HUES64 (cell line): ENCODE measurements around the gene MYO18A.

ENCODE experiments used
- H3K27ac ChIP-seq: 2 replicates; pipeline ENCODE4 v1.7.0; 2013; ENCODE audit warnings: low read depth, low read length, inconsistent platforms
- H3K27me3 ChIP-seq: 2 replicates; pipeline ENCODE4 v1.6.1; 2013; ENCODE audit warnings: mild to moderate bottlenecking, low read length; ENCODE audit not compliant: insufficient read depth
- H3K36me3 ChIP-seq: 2 replicates; pipeline ENCODE4 v1.6.1; 2013; ENCODE audit warnings: mild to moderate bottlenecking, low read length; ENCODE audit not compliant: insufficient read depth
- H3K4me1 ChIP-seq: 2 replicates; pipeline ENCODE4 v1.6.1; 2013; ENCODE audit warnings: mild to moderate bottlenecking, low read length, moderate library complexity; ENCODE audit not compliant: insufficient read depth
- H3K4me3 ChIP-seq: 2 replicates; pipeline ENCODE4 v1.5.1; 2013; ENCODE audit warnings: mild to moderate bottlenecking, low read length, moderate library complexity
- H3K9ac ChIP-seq: 2 replicates; pipeline ENCODE4 v1.6.1; 2013; ENCODE audit warnings: mild to moderate bottlenecking, low read depth, low read length
- H3K9me3 ChIP-seq: 2 replicates; pipeline ENCODE4 v1.6.1; 2013; ENCODE audit warnings: low read depth, low read length; ENCODE audit not compliant: insufficient read depth
- WGBS: fragments of 150-250, 120-280 bp; methylation state at CpG from one replicate; pipeline ENCODE4 v1.1.7; 2013; ENCODE audit warnings: missing lambda C conversion rate; 5-methylcytosine and 5-hydroxymethylcytosine counted together

The MYO18A gene

GRCh38 chr17:29133121-29133713 is 47.0 kb downstream of the MYO18A start:
- 39% methylated on average over 4 of the region's 4 CpGs for WGBS

DNA sequence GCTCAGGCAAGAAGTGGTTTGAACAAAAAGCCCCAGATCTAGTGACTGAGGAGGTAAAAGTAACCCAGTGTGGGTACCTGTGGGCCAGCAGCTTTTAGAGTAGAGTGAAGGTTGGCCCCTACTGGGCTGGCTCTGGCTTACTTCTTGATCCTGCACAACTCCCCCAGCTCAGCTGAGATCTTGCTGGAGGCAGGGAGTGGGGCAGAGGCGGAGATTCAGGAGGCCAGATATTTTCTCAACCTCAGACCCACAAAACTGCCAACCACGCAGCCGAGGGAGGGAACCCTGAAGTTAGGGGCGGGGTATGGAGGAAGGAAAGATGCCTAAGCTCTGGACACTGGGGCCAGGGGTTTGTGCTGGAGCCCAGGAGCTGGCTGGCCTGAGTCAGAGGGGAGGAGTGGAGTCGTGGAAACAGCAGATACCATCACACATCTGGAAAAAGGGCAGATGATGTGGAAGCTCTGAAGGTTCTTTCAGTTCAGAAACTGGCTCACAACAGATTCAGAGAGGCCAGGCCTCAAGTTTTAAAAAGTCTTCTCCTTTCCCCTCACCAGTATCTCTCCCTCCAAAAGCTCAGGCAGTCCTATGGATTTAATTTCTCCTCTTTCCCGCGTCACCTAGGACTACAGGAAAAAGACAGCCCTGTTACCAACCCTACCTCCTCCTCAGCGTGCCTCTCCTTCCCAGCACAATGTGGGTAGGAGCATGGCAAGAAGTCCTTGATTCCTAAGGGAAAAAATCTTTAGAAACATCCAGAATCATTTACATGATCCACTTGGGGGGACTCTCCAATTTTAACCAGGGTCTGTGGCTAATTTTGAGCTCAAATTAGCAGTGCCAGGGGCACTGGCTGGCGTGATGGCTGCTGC is 48.1 kb downstream of the MYO18A start:
- no peaks in the 10 kb centered on the region for H3K9me3 ChIP-seq
- no peak overlapping the region for H3K27ac ChIP-seq
- peaks cover 24% of the 10 kb centered on the region for H3K4me1 ChIP-seq
- WGBS = 72% methylated on average over 7 of the region's 9 CpGs
- no peak overlapping the region for H3K9ac ChIP-seq
- no peaks in the 10 kb centered on the region for H3K27me3 ChIP-seq
- H3K4me3 ChIP-seq = no peak overlapping the region
- no peaks in the 10 kb centered on the region for H3K36me3 ChIP-seq

More at GRCh38 chr17:29133121-29133713, 47.0 kb downstream of the MYO18A start:
- peak overlapping the region; percentile 50 for H3K27ac ChIP-seq
- no peaks in the 10 kb centered on the region for H3K27me3 ChIP-seq
- no peak overlapping the region; the same call in 1 of the 2 replicates for H3K4me3 ChIP-seq
- H3K36me3 ChIP-seq = no peaks in the 10 kb centered on the region
- H3K9ac ChIP-seq = peak overlapping the region; percentile 60
- H3K4me1 ChIP-seq = peaks cover 25% of the 10 kb centered on the region
- H3K9me3 ChIP-seq = no peaks in the 10 kb centered on the region

DNA sequence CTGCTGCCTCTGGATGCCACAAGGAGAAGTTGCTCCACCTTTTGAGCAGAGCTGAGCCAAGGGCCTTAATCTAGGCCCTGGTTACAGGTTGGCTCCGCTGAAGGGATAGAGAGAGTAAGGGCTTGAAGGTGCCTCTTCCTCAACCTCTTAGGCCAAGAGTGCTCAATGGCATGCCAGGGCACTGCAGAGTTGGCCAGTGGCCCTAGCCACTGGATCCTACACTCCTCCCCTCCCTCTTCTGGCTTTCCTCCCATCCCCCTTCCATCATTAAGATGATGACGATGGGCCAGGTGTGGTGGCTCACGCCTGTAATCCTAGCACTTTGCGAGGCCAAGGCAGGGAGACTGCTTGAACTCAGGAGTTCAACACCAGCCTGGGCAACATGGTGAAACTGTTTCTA is 50.5 kb downstream of the MYO18A start:
- no peak overlapping the region for H3K27ac ChIP-seq
- H3K9ac ChIP-seq = no peak overlapping the region
- H3K36me3 ChIP-seq = no peaks in the 10 kb centered on the region
- WGBS = 96% methylated on average over 4 of the region's 4 CpGs
- H3K4me1 ChIP-seq = peaks cover 24% of the 10 kb centered on the region
- H3K27me3 ChIP-seq = no peaks in the 10 kb centered on the region
- H3K9me3 ChIP-seq = no peaks in the 10 kb centered on the region
- no peak overlapping the region for H3K4me3 ChIP-seq

DNA sequence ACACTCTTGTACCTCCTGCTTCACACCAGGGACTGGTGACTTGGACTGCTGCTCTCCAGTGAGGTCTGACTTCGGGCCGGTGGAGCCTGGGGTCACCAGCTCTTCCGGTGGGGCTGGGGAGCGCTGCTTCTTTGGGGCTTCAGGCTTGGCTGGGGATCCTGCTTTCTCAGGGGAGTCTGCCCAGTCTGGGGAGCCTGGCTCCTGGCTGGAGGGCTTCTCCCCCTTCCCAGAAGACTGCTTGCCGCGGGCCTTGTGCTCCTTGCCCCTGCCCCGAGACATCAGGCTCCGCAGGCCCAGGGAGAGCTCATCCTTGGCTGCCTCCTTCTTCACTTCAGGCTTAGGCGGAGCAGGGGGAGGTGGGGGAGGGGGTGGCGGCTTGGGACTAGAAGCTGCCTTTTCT is 52.4 kb downstream of the MYO18A start:
- Histone ChIP-seq H3K4me1 (peaks cover 12% of the 10 kb centered on the region), H3K27me3 (no peaks in the 10 kb centered on the region), H3K9ac (no peak overlapping the region), H3K36me3 (no peaks in the 10 kb centered on the region), H3K27ac (no peak overlapping the region), H3K9me3 (no peaks in the 10 kb centered on the region), H3K4me3 (no peak overlapping the region)
- 82% methylated on average over 7 of the region's 10 CpGs for WGBS

DNA sequence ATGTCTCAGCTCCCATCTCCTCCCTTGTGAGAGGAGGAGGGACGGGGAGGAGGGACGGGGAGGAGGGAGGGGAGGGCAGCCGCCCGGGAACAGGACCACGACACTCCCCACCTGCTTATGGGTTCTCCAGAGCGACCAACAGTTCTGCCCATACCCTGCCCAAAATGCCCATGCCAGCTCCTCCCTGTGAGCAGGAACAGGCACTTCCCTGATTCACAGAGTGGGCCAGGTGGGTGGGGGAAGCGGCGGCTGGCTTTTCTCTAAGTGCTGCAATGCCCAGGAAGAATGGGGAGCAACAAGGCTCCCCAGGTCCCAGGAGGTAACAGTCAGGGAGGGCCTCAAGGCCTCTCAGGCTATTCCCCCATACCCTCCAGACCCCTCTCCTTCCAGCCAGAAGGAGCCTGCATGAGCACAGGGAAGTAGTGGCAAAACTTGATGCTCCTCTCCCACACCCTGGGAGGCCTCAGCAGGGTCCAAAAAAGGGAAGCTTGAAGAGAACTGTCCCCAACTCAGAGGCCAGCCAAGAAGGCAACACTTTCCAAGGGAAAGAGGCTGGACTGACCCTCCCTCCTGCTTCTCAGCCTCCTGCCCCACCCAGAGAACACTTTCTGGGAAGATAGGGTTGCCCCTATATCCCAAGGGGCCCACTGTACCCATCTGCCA is 53.8 kb downstream of the MYO18A start:
- Histone ChIP-seq H3K4me1 (no peaks in the 10 kb centered on the region), H3K36me3 (no peaks in the 10 kb centered on the region), H3K9me3 (no peaks in the 10 kb centered on the region), H3K4me3 (no peak overlapping the region), H3K27me3 (no peaks in the 10 kb centered on the region), H3K27ac (no peak overlapping the region), H3K9ac (no peak overlapping the region)
- WGBS = 93% methylated on average over 4 of the region's 8 CpGs

GRCh38 chr17:29125651-29126050 is 54.5 kb downstream of the MYO18A start:
- 0 out of 2 replicates have a peak, but pooled peaks cover 2% of the 10 kb centered on the region for H3K36me3 ChIP-seq
- H3K27ac ChIP-seq = no peak overlapping the region
- H3K9me3 ChIP-seq = no peaks in the 10 kb centered on the region
- H3K9ac ChIP-seq = no peak overlapping the region
- no peak overlapping the region for H3K4me3 ChIP-seq
- whole genome bisulfite sequencing = 94% methylated on average over 9 of the region's 9 CpGs
- no peaks in the 10 kb centered on the region for H3K27me3 ChIP-seq
- H3K4me1 ChIP-seq = no peaks in the 10 kb centered on the region

- Histone ChIP-seq H3K4me3 (no peak overlapping the region), H3K27ac (no peak overlapping the region), H3K36me3 (0 out of 2 replicates have a peak, but pooled peaks cover 2% of the 10 kb centered on the region), H3K9ac (no peak overlapping the region), H3K4me1 (no peaks in the 10 kb centered on the region), H3K27me3 (no peaks in the 10 kb centered on the region), H3K9me3 (no peaks in the 10 kb centered on the region)
- 92% methylated on average over 5 of the region's 5 CpGs for WGBS
Observed at GRCh38 chr17:29124925-29125273, 55.3 kb downstream of the MYO18A start.

DNA sequence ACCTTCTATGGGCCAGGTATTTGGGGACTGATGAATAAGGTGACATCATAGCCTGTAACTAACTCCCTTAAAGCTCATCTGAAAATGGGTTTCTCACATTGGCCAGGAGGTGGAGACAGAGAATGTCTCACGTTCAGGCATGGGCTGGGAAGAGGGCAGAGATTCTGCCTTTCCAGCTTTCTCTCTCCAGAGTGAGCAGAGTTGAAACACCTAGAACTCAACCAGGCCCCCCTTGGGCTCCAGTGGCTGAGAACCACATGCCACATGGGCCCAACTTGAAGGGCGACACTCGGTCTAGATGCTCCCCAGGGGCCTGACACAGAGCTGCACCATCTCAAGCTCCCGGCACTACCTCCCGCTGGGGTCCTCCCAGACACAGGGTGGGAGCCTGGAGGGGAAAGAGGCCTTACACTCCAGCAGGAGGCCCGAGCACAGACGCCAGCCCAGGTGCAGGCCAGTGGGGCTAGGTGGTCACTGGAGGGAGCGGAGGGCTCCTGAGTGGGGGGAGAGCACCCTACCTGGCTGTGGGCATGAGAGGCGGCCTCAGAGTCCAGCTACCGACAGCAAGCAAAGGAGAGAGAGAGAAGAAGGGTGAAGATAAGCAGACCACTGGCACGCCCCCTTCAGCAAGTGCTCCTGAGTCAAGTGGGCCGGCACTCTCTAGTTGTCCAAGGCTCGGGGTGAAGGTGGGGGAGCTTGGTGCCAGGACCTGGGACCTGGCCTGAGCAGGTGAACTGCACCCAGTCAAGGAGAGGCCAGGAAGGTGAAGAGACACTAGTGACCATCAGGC is 55.9 kb downstream of the MYO18A start:
- no peak overlapping the region for H3K9ac ChIP-seq
- WGBS = 77% methylated on average over 13 of the region's 13 CpGs

GRCh38 chr17:29123111-29123510 is 57.1 kb downstream of the MYO18A start:
- Histone ChIP-seq H3K27ac (no peak overlapping the region), H3K36me3 (peaks cover 6% of the 10 kb centered on the region; the same call in 1 of the 2 replicates), H3K9ac (no peak overlapping the region; the same call in 1 of the 2 replicates), H3K4me3 (no peak overlapping the region), H3K27me3 (no peaks in the 10 kb centered on the region), H3K9me3 (no peaks in the 10 kb centered on the region), H3K4me1 (no peaks in the 10 kb centered on the region)
- WGBS = 91% methylated on average over 9 of the region's 9 CpGs

More for the DNA sequence above, 55.9 kb downstream of the MYO18A start:
- H3K4me1 ChIP-seq = no peaks in the 10 kb centered on the region
- no peak overlapping the region for H3K27ac ChIP-seq
- H3K27me3 ChIP-seq = no peaks in the 10 kb centered on the region
- H3K9me3 ChIP-seq = no peaks in the 10 kb centered on the region
- H3K36me3 ChIP-seq = 0 out of 2 replicates have a peak, but pooled peaks cover 2% of the 10 kb centered on the region
- no peak overlapping the region for H3K4me3 ChIP-seq

DNA sequence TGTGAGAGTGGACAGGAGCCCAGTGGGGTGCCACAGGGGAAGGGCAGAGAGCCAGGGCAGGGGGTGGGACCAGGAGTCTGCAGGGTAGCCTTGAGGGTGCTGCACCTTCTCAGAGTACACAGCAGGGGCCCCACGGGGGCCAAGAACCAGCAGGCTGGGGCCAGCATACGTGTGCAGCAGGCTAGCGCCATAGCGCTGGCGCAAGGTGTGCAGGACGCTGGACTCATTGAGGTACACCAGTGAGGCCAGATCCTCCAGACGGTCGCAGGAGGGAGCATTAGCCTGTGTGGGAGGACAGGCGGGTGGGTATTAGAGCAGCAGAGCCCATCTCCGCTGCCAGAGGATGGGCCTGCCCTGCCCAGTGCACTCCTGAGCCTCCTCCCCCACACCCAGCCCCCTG is 58.8 kb downstream of the MYO18A start:
- H3K27me3 ChIP-seq = no peaks in the 10 kb centered on the region
- 94% methylated on average over 10 of the region's 10 CpGs for WGBS
- H3K4me1 ChIP-seq = 0 out of 2 replicates have a peak, but pooled peaks cover under 1% of the 10 kb centered on the region
- no peak overlapping the region for H3K9ac ChIP-seq
- no peak overlapping the region for H3K27ac ChIP-seq
- no peak overlapping the region for H3K4me3 ChIP-seq
- H3K36me3 ChIP-seq = peaks cover 6% of the 10 kb centered on the region; the same call in 1 of the 2 replicates
- H3K9me3 ChIP-seq = no peaks in the 10 kb centered on the region
